H9 (cell line): ENCODE results near the gene ASS1. TPM values are rescaled to one million over a fixed set of nuclear protein-coding genes. Genes with fewer than 3 reads are reported as not detected.

Experiments
- DNase-seq: peaks from one replicate; pipeline ENCODE4 v3.0.0-alpha.2; 2017
- H2AFZ ChIP-seq: one replicate; pipeline ENCODE4 v1.6.1; 2013; ENCODE audit warnings: mild to moderate bottlenecking, low read length, control low read depth, moderate library complexity
- H2AK5ac ChIP-seq: 2 replicates; pipeline ENCODE4 v1.6.1; 2013; ENCODE audit warnings: low read length, control low read depth, mixed read lengths; ENCODE audit not compliant: insufficient read length
- H2BK120ac ChIP-seq: one replicate; pipeline ENCODE4 v1.6.1; 2013; ENCODE audit warnings: low read depth, mild to moderate bottlenecking, low read length, control low read depth, inconsistent platforms; ENCODE audit not compliant: poor library complexity, severe bottlenecking
- H2BK12ac ChIP-seq: 2 replicates; pipeline ENCODE4 v1.6.1; 2013; ENCODE audit warnings: low read length, control low read depth, mixed read lengths, low read depth; ENCODE audit not compliant: insufficient read length
- H2BK15ac ChIP-seq: 2 replicates; pipeline ENCODE4 v1.6.1; 2013; ENCODE audit warnings: low read depth, low read length, control low read depth
- H2BK20ac ChIP-seq: one replicate; pipeline ENCODE4 v1.6.1; 2013; ENCODE audit warnings: low read depth, mild to moderate bottlenecking, low read length, control low read depth, inconsistent platforms; ENCODE audit not compliant: poor library complexity, severe bottlenecking
- H2BK5ac ChIP-seq: 2 replicates; pipeline ENCODE4 v1.6.1; 2013; ENCODE audit warnings: low read length, control low read depth, mixed read lengths; ENCODE audit not compliant: insufficient read length
- H3K14ac ChIP-seq: 2 replicates; pipeline ENCODE4 v1.6.1; 2013; ENCODE audit warnings: low read length, control low read depth; ENCODE audit not compliant: insufficient read depth
- H3K18ac ChIP-seq: 2 replicates; pipeline ENCODE4 v1.6.1; 2013; ENCODE audit warnings: low read depth, mild to moderate bottlenecking, mixed read lengths, low read length, control low read depth; ENCODE audit not compliant: insufficient read length
- H3K23ac ChIP-seq: 2 replicates; pipeline ENCODE4 v1.6.1; 2013; ENCODE audit warnings: low read length, control low read depth, mixed read lengths, low read depth; ENCODE audit not compliant: insufficient read length
- H3K23me2 ChIP-seq: 2 replicates; pipeline ENCODE4 v1.6.1; 2013; ENCODE audit warnings: low read depth, mild to moderate bottlenecking, mixed read lengths, low read length, control low read depth; ENCODE audit not compliant: insufficient read length, poor library complexity, severe bottlenecking
- H3K27ac ChIP-seq: 2 replicates; pipeline ENCODE4 v1.5.1; 2013; ENCODE audit warnings: low read length, control low read depth, mixed read lengths, low read depth; ENCODE audit not compliant: insufficient read length
- H3K27me3 ChIP-seq: 2 replicates; pipeline ENCODE4 v1.6.1; 2013; ENCODE audit warnings: low read length, control low read depth, inconsistent platforms; ENCODE audit not compliant: insufficient read depth
- H3K4ac ChIP-seq: 2 replicates; pipeline ENCODE4 v1.6.1; 2013; ENCODE audit warnings: low read depth, mild to moderate bottlenecking, control low read depth, inconsistent platforms, low read length, moderate library complexity
- H3K4me1 ChIP-seq: 2 replicates; pipeline ENCODE4 v1.6.1; 2013; ENCODE audit warnings: low read length, control low read depth, inconsistent platforms; ENCODE audit not compliant: insufficient read depth
- H3K4me2 ChIP-seq: 2 replicates; pipeline ENCODE4 v1.6.1; 2013; ENCODE audit warnings: low read length, control low read depth, mixed read lengths; ENCODE audit not compliant: insufficient read length, insufficient read depth
- H3K56ac ChIP-seq: 2 replicates; pipeline ENCODE4 v1.6.1; 2013; ENCODE audit warnings: low read depth, mild to moderate bottlenecking, mixed read lengths, low read length, control low read depth; ENCODE audit not compliant: insufficient read length
- H3K79me1 ChIP-seq: 2 replicates; pipeline ENCODE4 v1.6.1; 2013; ENCODE audit warnings: low read depth, mild to moderate bottlenecking, moderate library complexity, low read length, control low read depth, inconsistent platforms; ENCODE audit not compliant: insufficient read depth, poor library complexity, severe bottlenecking
- H3K79me2 ChIP-seq: 2 replicates; pipeline ENCODE4 v1.6.1; 2013; ENCODE audit warnings: low read length, control low read depth, inconsistent platforms; ENCODE audit not compliant: insufficient read depth
- H3K9ac ChIP-seq: 2 replicates; pipeline ENCODE4 v1.6.1; 2013; ENCODE audit warnings: low read length, control low read depth, mixed read lengths; ENCODE audit not compliant: insufficient read length; ENCODE audit errors: extremely low read depth
- H3K9me3 ChIP-seq: one replicate; pipeline ENCODE4 v1.6.1; 2013; ENCODE audit warnings: low read depth, low read length, inconsistent platforms; ENCODE audit not compliant: control insufficient read depth
- H3T11ph ChIP-seq: one replicate; pipeline ENCODE4 v1.6.1; 2013; ENCODE audit warnings: mild to moderate bottlenecking, low read length, control low read depth, inconsistent platforms
- H4K20me1 ChIP-seq: one replicate; pipeline ENCODE4 v1.6.1; 2013; ENCODE audit not compliant: control insufficient read depth, insufficient read length, insufficient read depth
- H4K5ac ChIP-seq: 2 replicates; pipeline ENCODE4 v1.6.1; 2013; ENCODE audit warnings: low read depth, mild to moderate bottlenecking, mixed read lengths, low read length, control low read depth; ENCODE audit not compliant: insufficient read length
- H4K8ac ChIP-seq: replicated peaks from 2 replicates; pipeline ENCODE4 v1.6.1; 2013; ENCODE audit warnings: low read length, control low read depth, mixed read lengths, low read depth; ENCODE audit not compliant: insufficient read length
- H4K91ac ChIP-seq: 2 replicates; pipeline ENCODE4 v1.6.1; 2013; ENCODE audit warnings: low read depth, mild to moderate bottlenecking, moderate library complexity, mixed read lengths, low read length, control low read depth; ENCODE audit not compliant: insufficient read length
- H3K27ac Mint-ChIP-seq, 3 experiments: 2 replicates in 2 of 3; 3 replicates in 1 of 3; pipeline ENCODE4 v1.8.0; 2020 to 2021; ENCODE audit warnings: mixed read lengths in 3 of 3, mild to moderate bottlenecking in 1 of 3, moderate library complexity in 1 of 3
- H3K27me3 Mint-ChIP-seq: 2 replicates; pipeline ENCODE4 v1.8.0; 2021; ENCODE audit warnings: low read depth, mild to moderate bottlenecking, moderate library complexity, mixed read lengths
- H3K36me3 Mint-ChIP-seq, 3 experiments: 2 replicates in 2 of 3; 3 replicates in 1 of 3; pipeline ENCODE4 v1.8.0; 2020 to 2021; ENCODE audit warnings: low read depth in 3 of 3, mixed read lengths in 3 of 3; ENCODE audit not compliant: insufficient read depth in 1 of 3
- H3K4me1 Mint-ChIP-seq, 2 experiments: 2 replicates each; pipeline ENCODE4 v1.8.0; 2020; ENCODE audit warnings: mixed read lengths in 2 of 2
- H3K4me3 Mint-ChIP-seq, 2 experiments: 2 replicates in 1 of 2; 3 replicates in 1 of 2; pipeline ENCODE4 v1.8.0; 2020 to 2021; ENCODE audit warnings: mild to moderate bottlenecking in 2 of 2, mixed read lengths in 2 of 2, moderate library complexity in 1 of 2
- H3K9me3 Mint-ChIP-seq, 2 experiments: 2 replicates in 1 of 2; 3 replicates in 1 of 2; pipeline ENCODE4 v1.8.0; 2020; ENCODE audit warnings: mild to moderate bottlenecking in 2 of 2, mixed read lengths in 2 of 2, moderate library complexity in 1 of 2
- WGBS: extraction: QIAGEN DNeasy Blood & Tissue Kit; methylation state at CpG from one replicate; pipeline ENCODE4 v1.1.7; 2013; ENCODE audit warnings: missing lambda C conversion rate, low lambda C conversion rate, mixed read lengths; ENCODE audit not compliant: insufficient read length; ENCODE audit errors: extremely low coverage; 5-methylcytosine and 5-hydroxymethylcytosine counted together
- total RNA-seq: library from RNA; stranded (reverse); gene quantifications from 2 replicates; pipeline ENCODE4 v1.2.1, GENCODE V29; 2021
- TF ChIP-seq, protein P1 (sequence below): fragments of 200-600 bp; sonication (generic); conservative IDR thresholded peaks from 3 replicates; pipeline ENCODE4 v1.8.0; 2021; ENCODE audit warnings: antibody characterized with exemption, mild to moderate bottlenecking

ASS1 gene
- total RNA-seq, 1 experiment from 2014 or later = 118 TPM

DNA sequence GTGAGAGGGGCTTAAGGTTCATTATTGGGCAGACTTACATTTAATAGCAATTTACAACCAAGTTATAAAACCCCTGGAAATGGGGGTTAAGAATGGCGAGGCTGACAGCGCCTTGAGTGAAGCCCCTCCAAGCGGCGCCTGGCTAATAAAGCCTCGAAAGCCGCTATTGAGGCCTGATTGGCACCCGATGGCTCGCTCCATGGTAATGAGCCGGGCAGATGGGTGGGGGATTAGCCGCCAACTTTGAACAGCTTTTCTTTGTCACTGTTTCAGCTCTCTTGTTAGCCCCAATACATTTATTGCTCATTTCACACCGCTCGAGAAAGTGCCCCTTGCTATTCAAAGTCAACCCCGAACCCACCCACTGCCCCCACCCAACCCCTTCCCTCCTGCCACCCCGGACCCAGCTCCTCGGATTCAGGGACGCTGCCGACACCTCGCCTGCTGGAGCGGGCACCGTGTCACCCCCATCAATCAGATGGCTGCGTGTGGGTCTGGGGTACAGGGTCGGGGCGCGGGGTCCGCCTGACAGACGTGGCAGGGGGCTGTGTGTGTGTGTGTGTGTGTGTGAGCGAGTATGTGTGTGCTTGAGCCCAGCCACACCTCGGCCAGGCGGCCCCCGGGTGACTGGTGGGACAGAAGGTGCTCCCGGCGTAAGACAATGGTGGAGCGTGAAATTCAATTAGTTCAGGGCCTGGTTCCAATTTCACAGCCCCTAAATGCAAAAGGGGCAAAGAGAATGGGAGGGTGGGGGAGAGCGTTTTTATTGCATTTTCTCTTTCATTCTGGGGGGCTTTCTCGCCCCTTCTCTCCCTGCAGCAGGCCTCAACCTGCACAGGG is 34.2 kb downstream of the ASS1 start:
- no peak overlapping the region for H2BK15ac ChIP-seq
- H3T11ph ChIP-seq = no peak overlapping the region
- no peaks in the 10 kb centered on the region; the same call in 1 of the 2 replicates for H3K27me3 Mint-ChIP-seq
- no peak overlapping the region for H2BK5ac ChIP-seq
- no peak overlapping the region for H4K5ac ChIP-seq
- peak overlapping the region in 1 of 3 experiments; percentile 74; a peak in 2 of 7 replicates for H3K27ac Mint-ChIP-seq
- H3K23ac ChIP-seq = no peak overlapping the region
- H3K27ac ChIP-seq = no peak overlapping the region
- no peak for DNase-seq
- H3K4me1 ChIP-seq = no peaks in the 10 kb centered on the region
- H3K4me3 Mint-ChIP-seq = no peak overlapping the region
- H3K79me2 ChIP-seq = no peaks in the 10 kb centered on the region
- no peaks in the 10 kb centered on the region for H3K23me2 ChIP-seq
- H3K14ac ChIP-seq = no peak overlapping the region
- H2BK120ac ChIP-seq = no peak overlapping the region
- no peak overlapping the region for H2AFZ ChIP-seq
- no peak overlapping the region for H3K18ac ChIP-seq
- H4K20me1 ChIP-seq = no peaks in the 10 kb centered on the region
- TF ChIP-seq, protein P1, sequence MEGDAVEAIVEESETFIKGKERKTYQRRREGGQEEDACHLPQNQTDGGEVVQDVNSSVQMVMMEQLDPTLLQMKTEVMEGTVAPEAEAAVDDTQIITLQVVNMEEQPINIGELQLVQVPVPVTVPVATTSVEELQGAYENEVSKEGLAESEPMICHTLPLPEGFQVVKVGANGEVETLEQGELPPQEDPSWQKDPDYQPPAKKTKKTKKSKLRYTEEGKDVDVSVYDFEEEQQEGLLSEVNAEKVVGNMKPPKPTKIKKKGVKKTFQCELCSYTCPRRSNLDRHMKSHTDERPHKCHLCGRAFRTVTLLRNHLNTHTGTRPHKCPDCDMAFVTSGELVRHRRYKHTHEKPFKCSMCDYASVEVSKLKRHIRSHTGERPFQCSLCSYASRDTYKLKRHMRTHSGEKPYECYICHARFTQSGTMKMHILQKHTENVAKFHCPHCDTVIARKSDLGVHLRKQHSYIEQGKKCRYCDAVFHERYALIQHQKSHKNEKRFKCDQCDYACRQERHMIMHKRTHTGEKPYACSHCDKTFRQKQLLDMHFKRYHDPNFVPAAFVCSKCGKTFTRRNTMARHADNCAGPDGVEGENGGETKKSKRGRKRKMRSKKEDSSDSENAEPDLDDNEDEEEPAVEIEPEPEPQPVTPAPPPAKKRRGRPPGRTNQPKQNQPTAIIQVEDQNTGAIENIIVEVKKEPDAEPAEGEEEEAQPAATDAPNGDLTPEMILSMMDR = no peak
- H3K4ac ChIP-seq = no peak overlapping the region
- H4K8ac ChIP-seq = no peak overlapping the region
- H3K4me2 ChIP-seq = no peak overlapping the region
- H3K9ac ChIP-seq = no peak overlapping the region
- H2AK5ac ChIP-seq = no peak overlapping the region
- no peak overlapping the region for H2BK20ac ChIP-seq
- peaks cover 4 to 35% of the 10 kb centered on the region in 2 experiments for H3K4me1 Mint-ChIP-seq
- H3K9me3 Mint-ChIP-seq = no peaks in the 10 kb centered on the region
- no peak overlapping the region for H3K56ac ChIP-seq
- H3K36me3 Mint-ChIP-seq = peaks cover 2 to 36% (median 13%) of the 10 kb centered on the region in 3 experiments; a peak in 5 of 7 replicates
- WGBS = no CpG with 5 or more reads among the region's 35 CpGs
- H2BK12ac ChIP-seq = no peak overlapping the region
- H3K27me3 ChIP-seq = no peaks in the 10 kb centered on the region
- no peaks in the 10 kb centered on the region for H3K9me3 ChIP-seq
- no peak overlapping the region for H4K91ac ChIP-seq
- no peaks in the 10 kb centered on the region for H3K79me1 ChIP-seq
